Hepatic stellate cell (primary cell): Measurements from ENCODE around the gene FLT4.

Experiments
- DNase-seq: peaks from one replicate; pipeline ENCODE4 v3.0.0; 2011; ENCODE audit warnings: low spot score

Gene FLT4

DNA sequence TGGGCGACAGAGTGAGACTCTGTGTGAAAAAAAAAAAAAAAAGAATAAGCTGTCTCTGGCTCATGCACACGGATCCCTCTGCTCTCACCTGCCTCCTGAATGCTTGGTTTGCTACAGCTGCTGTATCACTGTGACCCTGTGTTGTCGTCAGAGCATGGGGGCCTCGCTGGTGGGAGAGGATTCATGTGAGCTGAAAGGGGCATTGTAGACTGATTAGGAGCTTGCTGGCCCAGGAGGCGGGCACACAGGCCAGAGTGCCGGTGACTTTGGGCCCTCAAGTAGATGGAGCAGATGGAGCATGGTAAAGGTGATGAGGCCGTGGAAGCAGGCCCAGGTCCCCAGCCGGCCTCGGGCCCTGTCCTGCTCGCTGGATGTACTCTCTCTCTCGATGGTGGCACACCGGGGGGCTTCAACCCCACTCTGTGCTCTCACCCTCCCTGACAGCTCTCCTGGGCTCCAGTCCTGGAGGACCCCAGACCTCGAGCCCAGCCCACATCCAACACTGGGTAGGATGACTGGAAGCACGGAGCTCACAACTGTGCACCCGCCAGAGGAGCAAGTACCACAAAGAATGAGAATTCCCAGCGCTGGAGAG lies 7.1 kb downstream of the FLT4 start:
- DNase-seq = no peak

- DNase-seq = no peak
Observed at GRCh38 chr5:180641566-180641900, 7.9 kb downstream of the FLT4 start.

- DNase-seq = no peak
Observed at GRCh38 chr5:180640861-180641565, 8.4 kb downstream of the FLT4 start.

DNA sequence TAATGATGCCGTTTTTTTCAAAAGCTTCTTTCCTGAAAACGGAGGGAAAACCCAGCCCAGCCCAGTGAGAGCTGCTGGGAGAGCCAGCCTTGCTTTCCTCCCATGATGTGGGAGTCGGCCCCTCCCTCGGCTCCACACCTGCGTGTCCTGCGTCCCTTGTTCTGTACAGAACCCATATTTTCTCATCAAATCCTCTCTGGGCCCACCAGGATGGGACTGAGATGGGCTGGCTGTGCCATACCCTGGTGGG lies 8.9 kb downstream of the FLT4 start:
- no peak for DNase-seq

DNA sequence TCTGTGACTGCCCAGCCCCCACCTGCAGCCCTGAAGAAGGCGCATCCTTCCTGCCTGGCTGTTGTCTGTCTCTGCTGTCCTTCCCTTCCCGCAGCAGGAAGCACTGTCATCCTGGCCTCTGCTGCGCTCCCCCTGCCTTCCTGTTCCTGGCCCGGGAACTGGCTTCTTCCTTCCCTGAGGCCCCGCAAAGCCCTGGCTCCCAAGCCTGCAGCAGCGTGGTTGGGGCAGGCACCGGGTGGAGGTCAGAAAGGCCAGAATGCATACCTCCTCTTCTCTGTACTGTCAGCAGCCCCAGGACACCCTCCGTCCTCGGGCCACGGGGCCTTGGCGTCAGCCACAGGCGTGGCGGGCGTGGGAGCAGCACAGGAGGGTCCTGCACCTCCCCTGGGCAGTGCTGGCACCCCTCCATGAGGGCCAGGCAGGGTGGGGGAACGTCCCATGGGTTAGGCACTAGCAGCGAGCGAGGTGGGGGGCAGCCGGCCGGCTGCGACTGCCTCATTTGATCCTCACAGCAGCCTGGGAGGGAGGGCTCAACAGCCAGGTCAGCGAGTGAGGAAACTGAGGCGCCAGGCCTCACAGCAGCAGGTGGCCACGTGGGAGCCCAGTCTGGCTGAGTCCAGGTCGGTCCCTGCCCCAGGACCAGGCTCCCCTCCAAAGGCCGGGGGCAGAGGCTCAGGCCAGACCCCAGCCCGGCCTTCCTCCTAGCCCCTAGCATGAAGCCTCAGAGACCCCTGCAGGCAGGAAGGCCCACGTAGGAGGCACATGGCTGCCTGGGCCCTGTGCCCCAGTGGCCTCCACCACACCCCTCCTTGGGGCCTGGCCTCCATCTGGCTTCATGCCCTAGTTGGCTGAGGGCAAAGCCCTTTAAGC lies 9.4 kb downstream of the FLT4 start:
- DNase-seq = no peak

DNA sequence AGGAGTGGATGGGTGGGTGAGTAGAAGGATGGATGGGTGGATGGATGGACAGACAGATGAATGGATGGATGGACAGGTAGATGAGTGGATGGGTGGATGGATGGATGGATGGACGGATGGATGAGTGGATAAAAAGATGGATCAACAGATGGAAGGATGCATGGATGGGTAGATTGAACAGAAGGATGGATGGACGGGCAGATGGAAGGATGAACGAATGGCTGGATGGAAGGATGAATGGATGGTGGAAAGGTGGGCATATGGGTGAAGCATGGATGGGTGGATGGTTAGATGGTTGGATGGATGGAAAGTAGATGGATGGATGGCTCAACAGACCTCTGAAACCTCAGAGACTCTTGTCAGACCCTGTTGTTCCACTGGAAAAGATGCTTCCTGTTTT lies 10.1 kb downstream of the FLT4 start:
- no peak for DNase-seq

DNA sequence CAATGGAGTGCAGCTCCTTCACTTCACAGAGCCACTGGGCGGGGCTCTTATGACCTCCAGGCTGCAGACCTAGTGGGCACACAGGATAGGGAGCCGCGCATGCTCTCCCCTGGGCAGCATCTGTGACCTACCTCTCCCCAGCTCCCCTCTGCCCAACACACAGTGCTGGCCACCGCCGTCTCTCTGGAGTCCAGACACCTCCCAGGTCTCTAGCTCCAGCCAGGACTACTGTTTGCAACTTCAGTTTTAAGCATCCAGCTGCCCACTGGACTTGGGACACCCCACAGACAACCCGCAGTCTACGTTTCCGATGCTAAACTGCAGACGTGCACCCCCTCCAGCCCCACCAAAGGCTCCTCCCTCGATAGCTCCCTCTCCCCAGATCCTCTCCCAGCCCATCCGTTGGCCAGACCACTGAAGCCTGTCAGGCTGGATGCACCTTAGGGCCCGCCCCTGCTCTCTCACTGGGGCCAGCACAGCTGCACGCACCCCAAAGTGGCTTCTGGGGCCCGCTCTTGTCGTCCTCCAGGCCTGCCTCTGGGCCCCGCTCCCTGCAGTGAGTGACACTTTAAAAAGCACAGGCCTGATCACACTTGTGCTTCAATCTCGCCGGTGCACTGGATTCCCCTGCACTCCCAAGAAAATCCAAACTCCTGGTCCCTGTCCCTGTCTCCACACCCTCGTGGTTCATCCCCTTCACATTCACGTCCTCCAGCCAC lies 11.3 kb downstream of the FLT4 start:
- DNase-seq = no peak

DNA sequence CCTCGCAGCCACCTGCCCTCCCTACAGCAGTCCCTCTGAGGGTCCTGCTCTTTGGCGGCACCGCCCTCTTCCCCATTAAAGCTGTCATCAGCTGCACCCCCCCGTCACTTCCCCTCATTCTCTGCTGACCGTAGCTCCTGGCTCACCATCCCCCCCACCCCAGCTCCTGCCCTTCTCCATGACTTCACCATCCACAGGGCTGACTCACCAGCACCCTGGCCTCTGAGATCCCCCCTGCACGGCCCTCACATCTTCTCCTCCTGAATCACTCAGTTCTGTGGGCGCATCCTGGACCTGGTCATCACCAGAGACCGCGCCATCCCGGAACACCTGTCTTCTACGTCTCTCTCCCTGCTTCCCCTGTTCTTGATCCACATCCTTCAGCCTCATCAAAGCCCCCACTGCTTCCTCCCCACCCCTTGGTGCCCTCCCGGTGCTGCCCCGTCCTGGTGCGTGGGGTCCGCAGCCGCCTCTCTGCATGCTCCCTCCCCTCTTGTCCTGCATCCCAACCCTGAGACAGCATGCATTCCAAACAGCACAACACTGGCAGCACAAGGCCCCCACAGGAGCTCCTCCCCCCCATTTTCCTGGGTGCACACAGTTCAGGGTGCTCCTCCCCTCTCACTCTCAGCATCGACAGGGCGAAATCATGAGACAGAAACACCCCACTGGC lies 12.9 kb downstream of the FLT4 start:
- no peak for DNase-seq

- no peak for DNase-seq
Observed at GRCh38 chr5:180636016-180636402, 13.4 kb downstream of the FLT4 start.

DNA sequence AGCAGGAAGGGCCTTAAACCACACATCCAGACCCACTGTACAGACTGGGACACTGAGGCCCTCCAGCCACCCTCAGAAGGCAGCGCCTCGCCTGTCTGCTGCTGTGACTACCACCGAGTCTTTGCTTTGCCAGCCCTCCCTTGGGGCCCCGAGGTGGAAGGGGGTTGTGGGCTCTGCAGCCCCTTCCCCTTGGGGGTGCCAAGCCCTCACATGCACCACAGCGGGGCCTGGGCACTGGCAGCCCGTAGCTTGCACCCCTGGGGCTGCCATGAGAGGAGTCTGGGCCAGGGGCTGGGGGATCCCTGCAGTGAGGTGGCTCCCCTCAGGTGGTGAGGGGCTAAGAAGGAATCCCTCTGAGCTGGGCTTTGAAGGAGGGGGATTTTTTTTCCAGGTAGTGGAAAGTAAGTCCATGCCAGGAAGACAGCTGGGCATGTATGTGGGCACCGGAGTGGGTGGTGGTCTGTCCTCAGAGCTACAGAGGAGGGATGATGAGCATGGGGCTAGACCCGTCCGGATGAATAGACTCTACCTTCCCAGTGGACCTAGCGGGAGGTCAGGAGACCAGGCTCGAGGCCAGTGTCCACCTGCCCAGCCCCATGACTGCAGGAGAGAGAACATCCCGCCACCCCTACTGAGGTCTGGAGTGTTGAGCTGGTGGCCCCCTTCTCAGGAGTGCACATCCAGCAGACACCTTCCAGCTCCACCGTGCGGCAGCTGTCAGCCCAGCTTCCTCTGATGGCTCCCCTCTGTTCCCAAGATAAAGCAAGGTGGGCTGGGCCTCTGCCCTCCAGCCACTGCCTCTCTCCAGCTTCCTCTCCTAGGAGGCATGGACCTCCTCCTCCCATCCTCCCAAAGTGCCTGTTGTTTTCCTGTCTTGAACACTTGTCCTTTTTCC lies 15.9 kb downstream of the FLT4 start:
- no peak for DNase-seq

DNA sequence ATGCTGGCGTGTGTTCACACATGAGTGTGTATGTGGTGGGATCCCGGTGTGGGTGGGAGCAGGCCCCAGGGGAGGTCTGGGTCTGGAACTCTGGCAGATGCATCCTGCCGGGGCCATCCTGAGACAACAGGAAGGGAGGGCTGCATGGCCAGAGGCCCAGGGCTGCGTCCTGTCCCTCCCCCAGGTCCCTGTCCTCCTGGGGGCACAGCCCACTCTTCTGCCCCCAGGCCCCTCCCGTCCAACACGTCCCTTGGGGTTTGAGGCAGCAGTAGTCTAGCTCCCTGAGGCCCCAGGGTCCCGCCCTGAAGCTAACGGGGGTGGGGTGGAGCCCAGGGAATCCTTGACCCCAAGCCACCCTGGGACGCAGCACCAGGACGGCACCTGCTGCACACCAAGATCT lies 16.6 kb downstream of the FLT4 start:
- no peak for DNase-seq

DNA sequence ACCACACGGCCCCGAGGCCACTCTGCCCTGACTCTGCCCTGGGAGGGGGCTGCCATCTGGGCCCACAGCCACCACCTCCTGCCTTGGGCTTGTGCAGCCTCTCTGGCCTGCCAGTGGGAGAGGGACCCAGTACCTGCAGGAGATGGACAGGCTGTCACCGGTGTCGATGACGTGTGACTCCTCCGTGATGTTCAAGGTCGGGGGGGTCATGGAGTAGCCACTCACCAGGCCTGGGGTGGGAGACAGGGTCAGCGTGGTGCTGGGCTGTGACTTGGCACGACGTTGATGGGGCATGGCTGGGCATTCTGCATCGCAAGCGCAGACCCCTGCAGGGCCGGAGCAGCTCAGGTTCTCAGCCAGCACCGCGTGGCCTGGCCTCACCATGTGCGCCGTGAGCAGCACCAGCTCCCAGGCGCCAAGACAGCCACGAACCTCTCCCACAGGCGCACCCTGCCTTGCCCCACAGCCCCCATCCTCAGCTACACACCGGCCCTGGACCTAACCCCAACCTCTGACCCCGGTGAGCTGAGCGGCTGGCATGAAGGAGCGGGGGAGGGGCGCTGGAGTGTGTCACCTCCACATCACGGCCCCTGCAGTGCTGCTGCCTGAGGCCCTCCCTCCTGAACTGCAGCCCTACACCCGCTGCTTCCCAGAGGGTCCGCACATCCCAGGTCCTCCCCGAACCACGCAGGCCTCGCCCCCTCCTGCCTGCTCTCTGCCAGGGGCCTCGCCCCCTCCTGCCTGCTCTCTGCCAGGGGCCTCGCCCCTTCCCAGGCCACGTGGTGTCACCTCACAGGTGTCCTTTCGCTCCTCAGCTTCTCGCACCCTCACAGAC lies 17.6 kb downstream of the FLT4 start:
- DNase-seq = no peak

DNA sequence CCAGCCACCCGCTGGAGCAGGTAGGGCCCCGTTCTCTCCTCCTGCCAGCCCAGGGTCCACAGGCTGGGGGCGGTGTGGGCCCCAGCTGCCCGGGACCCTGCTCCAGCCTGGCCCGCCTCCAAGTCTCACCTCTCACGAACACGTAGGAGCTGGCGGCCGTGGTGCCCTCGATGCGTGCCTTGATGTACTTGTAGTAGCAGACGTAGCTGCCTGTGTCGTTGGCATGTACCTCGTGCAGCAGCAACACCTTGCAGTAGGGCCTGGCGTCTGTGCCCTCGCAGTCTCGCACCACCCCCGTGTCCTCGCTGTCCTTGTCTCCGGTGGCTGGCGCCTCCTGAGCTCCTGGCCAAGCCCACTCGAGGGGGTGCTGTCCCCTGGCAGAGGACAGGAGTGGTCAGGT lies 19.0 kb downstream of the FLT4 start:
- no peak for DNase-seq

- DNase-seq = no peak
Observed at GRCh38 chr5:180629831-180630382, 19.5 kb downstream of the FLT4 start.

DNA sequence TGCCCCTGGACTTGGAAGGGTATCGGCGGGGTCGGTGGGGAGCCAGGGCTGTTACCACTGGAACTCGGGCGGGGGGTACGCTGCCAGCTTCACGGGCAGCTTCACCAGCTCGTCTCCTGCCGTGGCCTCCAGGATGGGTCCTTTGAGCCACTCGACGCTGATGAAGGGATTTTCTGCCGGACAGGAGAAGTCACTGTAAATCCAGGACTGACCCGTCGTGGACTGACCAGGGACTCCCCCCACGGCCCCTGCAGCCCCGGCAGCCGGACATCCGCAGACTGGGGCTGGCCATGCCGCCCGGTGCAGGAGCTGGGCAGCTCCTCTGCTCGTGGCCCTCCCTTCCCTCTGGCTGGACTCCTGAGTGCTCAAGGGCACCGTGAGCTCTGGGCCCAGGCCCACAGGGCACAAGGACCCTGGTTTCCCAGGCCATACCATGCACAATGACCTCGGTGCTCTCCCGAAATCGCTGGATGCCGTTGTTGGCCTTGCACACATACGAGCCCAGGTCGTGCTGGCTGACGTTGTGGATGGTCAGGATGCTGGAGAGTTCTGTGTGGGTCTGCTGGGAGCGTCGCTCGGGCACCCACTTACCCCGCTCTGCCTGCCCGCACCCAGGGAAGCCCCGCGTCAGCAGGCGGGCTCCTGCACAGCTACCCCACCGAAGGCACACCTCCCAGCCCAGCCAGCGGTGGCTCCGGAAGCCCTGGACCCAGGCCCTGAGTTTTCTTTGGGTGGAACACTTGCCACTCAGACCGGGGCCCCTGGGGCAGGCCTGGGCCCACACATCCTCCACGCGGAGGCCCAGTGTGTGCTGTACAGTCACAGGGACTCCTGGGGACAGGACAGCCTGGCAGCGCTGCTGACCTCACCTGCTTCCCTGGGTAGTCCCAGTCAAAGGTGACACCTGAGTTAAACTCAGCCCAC lies 20.3 kb downstream of the FLT4 start:
- no peak for DNase-seq

DNA sequence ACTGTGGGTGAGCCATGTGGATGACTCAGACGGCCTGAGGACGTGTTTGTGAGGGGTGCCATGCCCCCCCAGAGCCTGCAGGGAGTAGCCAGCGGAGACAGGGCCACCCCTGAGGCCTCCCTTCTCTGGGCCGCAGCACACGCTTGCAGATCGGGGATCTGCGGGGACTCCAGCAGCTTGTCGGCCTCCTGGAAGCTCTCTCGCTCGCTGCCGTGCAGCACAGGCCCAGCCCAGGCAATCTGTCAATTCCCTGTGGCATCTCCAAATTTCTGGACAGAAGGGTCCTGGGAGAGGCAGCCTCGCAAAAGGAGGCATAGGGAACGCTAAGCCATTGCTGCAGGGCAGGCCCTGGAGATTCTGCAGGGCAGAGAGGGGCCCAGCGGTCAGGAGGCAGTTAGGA lies 21.2 kb downstream of the FLT4 start:
- DNase-seq = no peak

- no peak for DNase-seq
Observed at GRCh38 chr5:180627386-180628120, 21.8 kb downstream of the FLT4 start.

- no peak for DNase-seq
Observed at GRCh38 chr5:180626661-180627385, 22.6 kb downstream of the FLT4 start.
